ENCODE results near the gene CHCHD3.
"Not testable (repeated sequence)": the region's sequence is repeated elsewhere in the genome, so short reads cannot be mapped to it uniquely, and the experiment has no call there.

CHCHD3 gene

DNA sequence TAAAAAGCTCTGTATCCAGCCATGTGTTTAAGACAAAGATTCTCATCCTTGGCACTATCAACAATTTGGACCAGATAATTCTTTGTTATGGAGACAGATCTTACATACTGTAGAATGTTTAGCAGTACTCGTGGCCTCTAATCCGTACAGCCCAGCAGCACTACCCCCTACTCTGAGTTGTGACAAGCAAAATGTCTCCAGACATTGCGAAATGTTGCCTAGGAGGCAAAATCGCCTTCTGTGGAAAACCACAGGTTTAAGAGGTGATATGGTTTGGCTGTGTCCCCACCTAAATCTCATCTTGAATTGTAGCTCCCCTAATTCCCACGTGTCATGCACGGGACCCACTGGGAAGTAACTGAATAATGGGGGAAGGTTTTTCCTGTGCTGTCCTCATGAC lies 186.7 kb downstream of the CHCHD3 start:
- DNase-seq, result no peak

DNA sequence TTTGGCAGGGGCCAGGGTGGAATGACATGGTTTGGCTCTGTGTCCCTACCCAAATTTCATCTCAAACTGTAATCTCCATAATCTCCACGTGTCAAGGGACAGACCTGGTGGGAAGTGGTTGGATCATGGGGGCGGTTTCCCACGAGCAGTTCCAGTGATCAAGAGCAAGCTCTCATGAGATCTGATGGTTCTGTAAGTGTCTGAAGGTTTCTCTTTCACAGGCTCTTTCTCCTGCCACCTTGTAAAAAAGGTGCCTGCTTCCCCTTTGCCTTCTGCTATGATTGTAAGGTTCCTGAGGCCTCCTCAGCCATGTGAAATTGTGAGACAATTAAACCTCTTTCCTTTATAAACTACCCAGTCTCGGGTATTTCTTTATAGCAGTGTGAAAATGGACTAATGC lies 188.3 kb downstream of the CHCHD3 start:
- DNase-seq, result no peak

DNA sequence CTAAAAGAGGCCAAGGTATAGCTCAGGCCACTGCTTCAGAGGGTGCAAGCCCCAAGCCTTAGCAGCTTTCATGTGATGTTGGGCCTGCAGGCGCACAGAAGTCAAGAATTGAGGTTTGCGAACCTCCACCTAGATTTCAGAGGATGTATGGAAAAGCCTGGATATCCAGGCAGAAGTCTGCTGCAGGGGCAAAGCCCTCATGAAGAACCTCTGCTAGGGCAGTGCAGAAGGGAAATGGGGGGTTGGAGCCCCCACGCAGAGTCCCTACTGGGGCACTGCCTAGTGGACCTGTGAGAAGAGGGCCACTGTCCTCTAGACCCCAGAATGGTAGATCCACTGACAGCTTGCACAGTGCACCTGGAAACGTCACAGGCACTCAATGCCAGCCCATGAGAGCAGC lies 189.1 kb downstream of the CHCHD3 start:
- DNase-seq, result not testable (repeated sequence)

DNA sequence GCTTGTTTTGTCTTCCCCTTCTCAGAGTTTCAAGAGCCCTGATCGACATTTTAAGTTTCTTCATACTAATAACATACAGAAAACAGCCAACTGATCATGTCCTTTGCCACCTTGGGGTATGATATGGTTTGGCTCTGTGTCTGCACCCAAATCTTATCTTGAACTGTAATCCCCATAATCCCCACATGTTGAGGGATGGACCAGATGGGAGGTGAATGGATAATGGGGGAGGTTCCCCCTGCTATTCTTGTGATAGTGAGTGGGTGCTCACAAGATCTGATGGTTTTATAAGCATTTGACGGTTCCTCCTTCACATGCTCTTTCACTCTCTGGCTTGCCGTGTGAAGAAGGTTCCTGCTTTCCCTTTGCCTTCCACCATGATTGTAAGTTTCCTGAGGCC lies 190.3 kb downstream of the CHCHD3 start:
- no peak for DNase-seq

DNA sequence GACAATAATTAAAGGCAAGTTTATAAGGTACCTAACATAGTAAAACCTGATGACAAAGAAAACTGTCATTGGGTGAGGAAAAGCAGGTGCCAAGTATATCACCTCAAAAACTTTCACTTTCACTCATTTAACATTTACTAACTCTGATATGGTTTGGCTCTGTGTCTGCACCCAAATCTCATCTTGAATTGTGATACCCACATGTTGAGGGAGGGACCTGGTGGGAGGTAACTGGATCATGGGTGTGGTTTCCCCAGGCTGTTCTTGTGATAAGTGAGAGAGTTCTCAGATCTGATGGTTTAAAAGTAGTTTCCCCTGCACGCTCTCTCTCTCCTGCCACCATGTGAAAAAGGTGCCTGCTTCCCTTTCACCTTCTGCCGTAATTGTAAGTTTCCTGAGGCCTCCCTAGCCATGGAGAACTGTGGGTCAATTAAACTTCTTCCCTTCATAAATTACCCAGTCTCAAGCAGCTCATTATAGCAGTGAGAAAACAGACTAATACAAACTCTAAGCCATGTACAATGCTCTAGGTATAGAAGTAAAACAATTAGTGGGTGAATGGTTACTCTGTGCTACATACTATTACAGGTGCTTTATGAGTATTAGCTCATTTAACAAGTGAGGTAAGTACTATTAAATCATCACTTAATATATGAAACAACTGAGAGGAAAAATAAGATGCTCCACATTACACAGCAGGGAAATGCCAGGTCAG lies 199.0 kb downstream of the CHCHD3 start:
- DNase-seq, result no peak

DNA sequence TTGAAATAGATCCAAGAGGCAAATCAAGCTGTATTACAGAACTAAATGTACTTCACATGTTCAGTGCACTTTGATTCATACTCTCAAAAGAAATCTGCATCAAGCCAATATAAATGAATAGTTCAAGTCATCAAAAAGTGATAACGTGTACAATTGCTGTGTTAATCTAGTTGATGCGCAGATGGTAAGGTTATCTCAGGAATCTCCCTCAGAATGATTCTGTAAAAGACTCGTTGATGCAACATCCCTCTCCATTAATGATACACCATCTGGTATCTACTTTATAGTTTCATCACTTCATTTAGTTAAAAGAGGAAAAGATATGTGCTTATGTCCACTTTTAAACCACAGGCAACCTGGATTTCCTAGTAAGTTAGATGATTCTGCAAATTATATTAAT lies 200.6 kb downstream of the CHCHD3 start:
- no peak for DNase-seq

DNA sequence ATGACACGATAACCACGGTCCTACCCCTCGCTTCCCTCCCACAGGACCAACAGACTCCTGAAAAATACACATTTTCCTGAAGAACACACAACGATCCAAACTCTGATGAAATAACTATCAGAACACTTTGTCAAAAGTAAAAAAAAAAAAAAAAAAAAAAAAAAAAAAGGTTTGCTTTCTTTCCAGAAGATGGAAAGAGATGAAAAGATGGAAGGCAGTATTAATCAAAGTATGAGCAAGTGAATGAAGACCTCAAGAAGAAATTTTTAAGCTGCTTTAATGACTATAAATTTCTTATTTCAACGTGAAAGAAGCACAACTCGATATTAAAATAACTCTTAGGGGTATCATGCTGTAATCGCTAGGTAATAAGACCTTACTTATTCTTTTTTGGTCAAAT lies 202.3 kb downstream of the CHCHD3 start:
- DNase-seq, result no peak

DNA sequence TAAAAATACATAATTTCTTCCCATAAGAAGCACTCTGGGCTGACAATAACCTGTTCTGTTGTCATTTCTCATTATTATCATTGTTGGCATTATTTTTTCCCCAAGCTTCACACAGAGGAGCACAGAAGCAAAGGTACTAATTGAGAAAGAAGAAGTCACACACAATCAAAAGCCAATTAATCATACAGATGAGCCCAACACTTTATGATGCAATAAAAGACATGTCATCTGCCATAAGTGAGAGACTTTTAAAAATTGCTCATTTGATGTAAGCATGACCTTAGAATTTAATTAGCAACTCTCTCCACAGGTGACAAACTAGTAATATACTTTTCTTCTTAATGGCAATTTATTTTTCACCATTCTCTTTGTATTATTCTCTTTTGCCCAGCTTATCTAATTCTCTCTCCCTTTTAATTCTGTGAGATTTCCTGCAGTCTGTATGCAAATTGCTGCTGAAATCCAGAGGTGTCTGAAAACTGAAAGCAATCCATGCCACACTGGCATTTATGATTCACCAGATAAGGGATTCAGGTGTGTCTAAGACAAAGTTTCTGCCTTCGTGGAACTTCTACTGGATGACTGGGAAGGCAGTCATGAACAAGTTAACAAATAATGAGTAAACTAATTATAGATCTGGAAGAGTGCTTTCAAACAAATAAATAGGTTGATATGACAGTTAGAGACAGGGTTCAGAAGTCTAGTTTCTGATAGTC lies 203.5 kb downstream of the CHCHD3 start:
- DNase-seq, result no peak

DNA sequence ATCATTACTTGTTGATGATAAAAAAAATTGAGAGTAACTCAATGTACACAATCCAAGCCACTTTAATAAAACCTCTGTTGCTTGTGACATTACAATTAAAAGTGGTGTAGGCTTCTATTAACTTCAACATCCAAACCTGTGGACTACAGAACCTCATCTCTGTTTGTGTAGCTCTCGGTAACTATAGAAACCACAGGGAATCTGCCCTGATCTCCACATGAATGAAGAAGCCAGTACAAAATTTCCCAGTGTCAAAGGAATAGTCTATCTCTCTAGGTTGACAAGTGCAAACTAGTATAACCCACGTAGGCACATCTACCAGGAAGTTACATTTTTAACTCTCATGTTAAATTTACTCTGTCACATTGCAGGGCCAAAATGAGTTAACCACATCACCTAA lies 204.3 kb downstream of the CHCHD3 start:
- DNase-seq, result no peak

DNA sequence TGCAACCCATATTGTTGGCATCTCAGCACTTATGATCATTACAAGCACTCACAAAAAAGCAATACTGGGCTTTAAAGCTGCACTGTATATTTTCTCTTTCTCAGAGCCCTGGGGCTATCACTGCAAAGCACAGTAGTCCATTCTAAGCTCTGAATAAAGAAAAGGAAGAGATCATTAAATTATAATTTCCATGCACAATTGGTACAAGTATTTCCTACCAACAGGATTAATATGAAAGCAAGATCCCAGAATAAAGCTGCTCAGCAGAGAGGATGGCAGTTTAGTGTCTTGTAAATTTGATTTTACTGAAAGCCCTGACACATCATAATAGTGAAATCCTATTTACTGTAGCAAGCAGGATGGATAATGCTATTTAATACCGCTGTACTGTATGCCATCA lies 205.3 kb downstream of the CHCHD3 start:
- no peak for DNase-seq

DNA sequence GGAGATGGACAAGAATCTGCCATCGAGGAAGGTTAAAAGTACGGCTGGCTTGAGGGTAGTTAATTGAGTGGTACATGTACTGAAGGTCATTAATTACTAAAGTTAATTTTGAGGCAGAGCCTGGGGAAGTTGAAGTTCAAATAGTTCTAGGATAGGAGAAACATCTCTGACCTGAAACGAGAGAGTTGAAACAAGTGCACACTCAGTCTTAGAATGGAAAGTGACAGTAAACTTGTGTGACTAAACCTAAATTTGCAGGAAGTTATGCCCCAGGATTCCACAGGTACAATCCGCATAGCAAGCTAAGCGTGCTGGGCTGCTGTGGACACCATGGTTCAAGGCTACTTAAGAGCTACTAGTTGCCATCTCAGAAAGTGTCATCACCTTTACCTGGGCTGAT lies 209.9 kb downstream of the CHCHD3 start:
- DNase-seq, result no peak

DNA sequence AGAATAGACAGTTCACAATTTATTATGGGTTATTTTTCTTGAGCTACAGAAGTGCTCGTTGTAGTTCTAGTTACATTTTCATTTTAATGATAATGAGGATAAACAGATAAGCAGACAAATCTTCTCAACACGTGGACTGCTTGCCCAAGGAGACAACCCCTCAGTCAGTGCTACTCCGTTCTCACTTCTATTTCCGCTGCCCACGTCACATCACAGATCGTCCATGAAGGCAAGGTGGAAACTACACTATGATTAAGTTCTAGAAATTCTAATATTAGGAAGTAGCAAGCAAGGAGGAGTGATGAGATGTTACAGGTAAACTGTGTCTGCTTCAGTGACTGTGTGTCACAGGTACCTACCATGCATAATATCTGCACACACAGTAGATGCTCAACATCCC lies 210.5 kb downstream of the CHCHD3 start:
- DNase-seq, result no peak

DNA sequence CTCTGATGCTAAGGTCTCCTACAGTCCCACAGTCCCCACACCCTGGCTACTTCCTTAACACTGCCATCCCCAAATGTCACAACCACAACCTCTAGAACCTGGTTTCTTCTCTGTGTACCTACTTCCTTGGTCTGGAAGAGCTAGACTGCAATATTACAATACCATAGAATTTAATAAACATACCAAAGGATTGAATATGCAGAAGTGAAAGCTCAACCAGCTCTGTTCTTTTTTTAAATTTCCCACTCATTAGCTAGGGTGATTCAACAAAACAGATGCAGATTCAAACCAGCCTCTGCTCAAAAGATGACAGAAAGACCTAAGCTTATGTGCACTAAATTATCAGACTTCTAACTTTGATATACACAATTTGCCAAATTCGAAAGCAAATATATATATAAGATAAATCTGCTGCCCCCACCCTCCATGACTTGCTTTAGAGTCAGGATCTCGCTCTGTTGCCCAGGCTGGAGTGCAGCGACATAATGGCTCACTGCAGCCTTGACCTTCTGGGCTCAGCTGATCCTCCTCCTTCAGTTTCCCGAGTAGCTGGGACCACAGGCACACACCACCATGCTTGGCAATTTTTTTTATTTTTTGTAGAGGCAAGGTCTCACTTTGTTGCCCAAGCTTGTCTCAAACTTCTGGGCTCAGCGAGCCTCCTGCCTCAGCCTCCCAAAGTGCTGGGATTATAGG lies 212.6 kb downstream of the CHCHD3 start:
- no peak for DNase-seq

DNA sequence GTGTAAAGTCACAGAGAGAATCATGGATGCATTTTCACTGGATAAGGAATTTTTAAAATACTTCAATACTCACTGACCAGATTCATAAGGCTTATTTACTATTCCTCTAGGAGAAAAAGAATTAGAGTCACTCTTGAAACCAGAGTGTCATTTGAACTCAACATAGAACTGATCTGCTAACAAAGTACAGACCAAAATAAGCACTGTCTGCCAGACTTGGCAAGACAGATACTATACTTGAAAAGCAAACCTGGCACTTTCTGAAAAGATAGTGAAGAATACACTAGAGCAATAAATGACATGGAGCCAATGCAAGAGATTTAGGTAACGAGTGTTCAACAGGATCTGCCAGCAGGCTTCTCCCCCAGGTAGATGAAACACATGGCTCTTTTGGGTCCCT lies 215.3 kb downstream of the CHCHD3 start:
- no peak for DNase-seq

DNA sequence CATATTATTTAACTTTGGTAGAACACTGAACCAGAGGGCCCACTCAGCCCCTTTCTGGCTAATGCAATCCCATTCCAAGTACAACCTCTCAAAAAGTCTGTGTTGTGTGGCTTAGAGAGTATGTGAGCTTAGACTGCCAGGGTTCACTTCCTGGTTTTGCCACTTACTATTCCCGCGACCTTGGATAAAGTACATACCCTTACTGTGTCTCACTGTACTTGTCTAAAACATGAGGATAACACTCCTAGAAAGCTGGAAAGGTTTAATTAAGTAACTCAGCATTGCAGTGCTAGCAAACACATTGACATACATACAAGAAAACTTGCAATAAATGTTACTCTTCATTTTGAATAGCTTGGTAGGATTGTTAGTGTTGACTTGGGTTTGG lies 215.8 kb downstream of the CHCHD3 start:
- DNase-seq, result no peak

DNA sequence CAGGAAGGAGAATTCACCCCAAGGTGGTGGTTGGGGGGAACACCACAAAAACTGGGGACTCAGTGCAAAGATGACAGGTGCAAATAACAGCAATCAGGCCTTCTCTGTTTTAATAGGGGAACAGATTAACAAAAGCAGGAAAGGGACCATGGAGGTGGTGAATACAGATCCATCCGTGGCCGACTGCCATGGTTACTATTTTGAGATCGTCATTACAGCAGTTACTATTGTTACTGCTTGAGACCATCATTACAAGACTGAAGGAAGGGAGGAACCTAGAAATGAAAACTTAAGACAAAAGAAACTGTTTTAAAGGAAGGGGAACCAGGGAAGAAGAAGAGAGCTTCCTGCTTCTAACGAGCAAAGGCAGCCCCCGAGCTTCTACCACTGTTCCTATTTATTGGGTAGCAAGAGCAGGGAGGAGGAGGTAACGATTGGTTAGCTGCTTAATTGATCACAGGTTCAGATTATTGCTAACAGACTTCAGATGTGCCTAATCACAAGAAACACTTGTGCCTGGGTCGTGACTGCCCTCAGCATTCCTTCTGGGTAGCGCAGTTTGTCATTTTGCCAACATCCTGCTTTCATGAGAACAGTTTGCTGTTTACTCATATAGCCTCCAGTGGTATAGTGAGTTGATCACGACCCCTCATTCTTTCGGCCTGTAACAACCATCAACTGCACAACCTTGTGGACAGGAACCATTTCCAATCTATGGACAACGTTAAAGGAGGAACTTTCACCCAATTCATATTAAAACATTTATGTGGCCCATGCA lies 216.3 kb downstream of the CHCHD3 start:
- DNase-seq, result no peak

DNA sequence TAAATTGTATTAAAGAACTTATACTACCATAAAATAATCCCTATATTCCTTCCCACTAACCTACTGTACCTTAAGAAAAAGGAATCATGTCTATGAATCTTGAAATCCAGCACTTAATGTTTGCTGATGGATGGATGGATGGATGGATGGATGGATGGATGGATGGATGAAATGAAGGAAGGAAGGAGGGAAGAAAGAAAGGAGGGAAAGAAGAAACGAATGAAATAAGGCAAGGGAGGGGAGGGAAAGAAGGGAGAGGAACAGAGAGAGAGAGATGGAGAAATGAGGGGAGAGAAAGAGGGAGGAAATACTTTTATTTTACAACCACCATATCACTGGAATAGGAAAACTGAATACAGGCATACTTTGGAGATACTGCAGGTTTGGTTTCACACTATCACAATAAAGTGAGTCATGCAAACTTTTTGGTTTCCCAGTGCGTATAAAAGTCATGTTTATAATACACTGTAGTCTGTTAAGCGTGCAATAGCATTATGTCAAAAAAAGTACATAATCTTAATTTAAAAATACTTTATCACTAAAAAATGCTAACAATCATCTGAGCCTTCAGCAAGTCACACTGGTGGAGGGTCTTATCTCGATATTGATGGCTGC lies 219.8 kb downstream of the CHCHD3 start:
- no peak for DNase-seq

DNA sequence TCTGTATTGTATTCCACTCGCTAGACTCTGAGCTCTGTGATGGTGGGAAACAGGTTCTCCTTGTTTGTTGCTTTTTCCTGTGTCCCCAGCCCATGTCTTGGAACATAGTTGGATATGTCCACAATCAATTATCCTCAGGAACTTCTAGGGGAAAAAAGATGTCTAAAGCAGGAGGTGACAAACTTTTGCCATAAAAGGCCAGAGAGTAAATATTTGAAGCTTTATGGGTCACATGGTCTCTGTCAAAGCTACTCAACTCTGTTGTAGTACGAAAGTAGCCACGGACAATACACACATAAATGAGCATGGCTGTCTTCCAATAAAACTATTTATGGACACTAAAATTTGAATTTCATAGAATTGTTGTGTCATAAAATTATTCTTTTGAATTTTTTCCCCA lies 220.5 kb downstream of the CHCHD3 start:
- DNase-seq, result no peak

DNA sequence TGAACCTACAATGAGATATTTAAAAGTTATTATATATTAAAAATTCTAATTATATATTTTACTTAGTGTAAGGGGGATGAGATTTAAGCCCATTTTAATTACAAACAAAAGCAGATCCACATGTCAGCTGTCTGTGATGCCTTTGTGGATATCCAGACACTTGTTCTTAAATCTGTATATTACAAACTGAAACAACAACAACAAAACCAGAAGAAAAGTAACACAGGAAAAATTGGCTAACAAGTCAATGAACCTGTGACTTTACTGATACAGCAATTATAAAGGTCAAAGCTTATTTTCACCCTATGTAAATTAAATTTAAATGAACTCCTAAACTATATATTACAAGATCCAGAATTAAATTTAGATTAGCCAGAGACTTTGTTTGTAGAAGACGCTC lies 222.7 kb downstream of the CHCHD3 start:
- no peak for DNase-seq

DNA sequence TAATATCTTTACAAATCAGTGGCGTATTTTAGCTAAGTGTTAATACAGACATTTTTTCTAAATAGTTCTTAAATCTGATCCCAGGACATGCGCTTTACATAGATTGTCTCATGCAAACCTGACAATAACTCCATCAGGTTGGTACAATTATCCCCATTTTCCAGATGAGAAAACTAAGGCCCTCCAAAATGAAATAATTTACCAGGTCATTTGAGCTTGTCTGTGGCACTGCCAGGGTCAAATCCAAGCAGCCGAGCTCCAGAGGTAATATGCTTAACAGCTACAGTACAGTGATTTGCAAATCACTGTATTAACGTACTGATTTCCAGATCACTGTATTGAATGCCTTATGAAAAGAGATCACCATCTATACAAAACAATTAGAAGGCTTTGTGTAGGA lies 223.1 kb downstream of the CHCHD3 start:
- no peak for DNase-seq

DNA sequence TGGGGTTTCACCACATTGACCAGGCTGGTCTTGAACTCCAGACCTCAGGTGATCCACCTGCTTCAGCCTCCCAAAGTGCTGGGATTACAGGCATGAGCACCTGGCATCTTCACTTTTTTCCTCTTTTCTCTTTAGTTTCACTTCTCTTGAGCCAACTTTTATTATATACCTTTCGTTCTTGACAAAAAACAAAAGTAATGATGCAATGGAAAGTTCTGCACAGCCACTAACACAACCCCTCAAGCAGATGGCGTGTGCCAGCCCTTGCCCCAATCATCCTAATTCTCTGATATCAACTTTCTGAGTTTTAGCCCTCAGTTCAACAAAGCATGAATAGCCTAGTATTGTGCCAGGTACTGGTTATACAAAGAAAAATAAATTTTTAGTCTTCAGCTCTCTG lies 223.6 kb downstream of the CHCHD3 start:
- DNase-seq, result no peak

DNA sequence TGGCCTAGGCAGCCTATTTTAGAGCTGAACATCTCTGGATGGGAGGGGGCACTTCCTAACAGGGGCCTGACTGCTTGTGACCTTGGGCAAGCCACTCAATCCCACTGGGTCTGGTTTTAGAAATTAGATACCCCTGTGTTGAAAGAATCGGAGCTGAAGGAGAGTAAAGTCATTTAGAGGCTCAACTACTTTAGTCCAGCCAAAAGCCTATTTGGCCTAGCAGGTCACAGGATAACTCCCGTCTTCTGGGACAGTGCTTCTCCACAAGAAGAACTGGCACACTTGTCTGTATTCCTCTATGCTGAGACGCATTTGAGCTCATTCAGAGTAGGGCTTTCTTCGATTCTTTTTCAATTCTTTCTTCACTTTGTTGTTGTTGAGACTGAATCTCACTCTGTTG lies 224.2 kb downstream of the CHCHD3 start:
- no peak for DNase-seq

DNA sequence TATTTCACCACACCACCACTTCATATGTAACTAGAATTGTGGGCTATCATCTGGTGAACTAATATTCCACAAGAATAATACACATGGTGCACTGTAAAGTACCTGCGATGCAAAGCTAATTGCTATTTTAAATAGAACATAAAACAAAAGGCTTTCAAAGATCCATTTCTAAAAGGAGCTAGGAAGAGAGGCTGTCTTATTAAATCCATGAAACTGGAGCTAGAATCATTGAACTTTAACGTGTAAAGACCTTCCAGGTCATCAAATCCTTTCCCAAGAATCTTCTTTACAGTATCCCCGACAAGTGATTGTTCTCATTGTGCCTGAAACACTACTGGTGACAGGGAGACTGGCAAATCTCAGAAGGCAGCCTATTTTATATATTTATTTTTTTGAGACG lies 224.9 kb downstream of the CHCHD3 start:
- no peak for DNase-seq

Data from NCI-H1092 (cell line).